K562 (cell line): Measurements from ENCODE around the gene MKNK2. TPM values are rescaled to one million over a fixed set of nuclear protein-coding genes. Genes with fewer than 3 reads are reported as not detected.
A peak's percentile ranks its signal among the peaks of the same experiment; 100 is the strongest.

Experiments used
- ATAC-seq: fragments of 200-7000 bp; cut with Tn5 transposase; 3 replicates; pipeline ENCODE4 v1.9.1; 2020; ENCODE audit warnings: moderate library complexity
- BruUV-seq: library from RNA; stranded (reverse); fragments of 400-500 nt; replicated peaks from 2 replicates; lab custom pipeline; 2021; lab: Mats Ljungman, UMichigan
- CTCF ChIA-PET: fragments of 300-600 bp; formaldehyde crosslinking; extraction: SDS; loops from one replicate; lab custom pipeline; 2021; ENCODE audit warnings: low intra/inter-chr PET ratio; lab: Yijun Ruan, JAX
- POLR2A ChIA-PET: fragments of 300-600, 350-650 bp; sonication (Branson Sonifier 250); formaldehyde crosslinking; extraction: SDS; loops from one replicate; lab custom pipeline; 2021; ENCODE audit warnings: antibody characterized with exemption, inconsistent platforms; lab: Yijun Ruan, JAX
- DNase-seq, 4 experiments: peaks; one replicate each; pipeline versions ENCODE4 v3.0.0 to v3.0.0-alpha.2; 2011 to 2018; ENCODE audit warnings: low spot score in 3 of 4, mixed read lengths in 3 of 4; ENCODE audit errors: extremely low read depth in 1 of 4
- FAIRE-seq: peaks from 2 replicates; lab custom pipeline; 2011; peaks lifted over from hg19 to GRCh38; lab: Jason Lieb, UNC
- H2AFZ ChIP-seq: 2 replicates; pipeline ENCODE4 v1.6.0; 2011; ENCODE audit warnings: low read depth, low read length, control low read depth, inconsistent platforms
- H3K27ac ChIP-seq: fragments of 200-600 bp; 3 replicates; pipeline ENCODE4 v1.8.0; 2011; ENCODE audit warnings: low read depth, mild to moderate bottlenecking, control low read depth, inconsistent platforms, low read length, moderate library complexity, mixed read lengths; ENCODE audit errors: extremely low read depth
- H3K27me3 ChIP-seq, 2 experiments: fragments of 300-600 bp in 1 of 2; 2 replicates in 1 of 2; 3 replicates in 1 of 2; pipeline versions ENCODE4 v1.6.0 to v1.8.0; 2011; ENCODE audit warnings: inconsistent platforms in 2 of 2, low read length in 2 of 2, mild to moderate bottlenecking in 1 of 2, mixed read lengths in 1 of 2, moderate library complexity in 1 of 2; ENCODE audit not compliant: control insufficient read depth in 2 of 2, insufficient read depth in 2 of 2
- H3K36me3 ChIP-seq: fragments of 300-600 bp; 3 replicates; pipeline ENCODE4 v1.8.0; 2011; ENCODE audit warnings: mild to moderate bottlenecking, low read length, inconsistent platforms; ENCODE audit not compliant: control insufficient read depth, insufficient read depth
- H3K4me1 ChIP-seq, 2 experiments: fragments of 200-600 bp in 1 of 2; replicated peaks in 1 of 2; 2 replicates in 1 of 2; 3 replicates in 1 of 2; pipeline versions ENCODE4 v1.5.1 to v1.8.0; 2011; ENCODE audit warnings: inconsistent platforms in 2 of 2, low read length in 2 of 2, mild to moderate bottlenecking in 1 of 2, mixed read lengths in 1 of 2, moderate library complexity in 1 of 2; ENCODE audit not compliant: control insufficient read depth in 2 of 2, insufficient read depth in 2 of 2
- H3K4me2 ChIP-seq: 2 replicates; pipeline ENCODE4 v1.6.1; 2011; ENCODE audit warnings: low read length, control low read depth, inconsistent platforms, mixed read lengths; ENCODE audit not compliant: insufficient read depth
- H3K4me3 ChIP-seq: fragments of 200-600 bp; sonication (generic), shearing (Covaris generic); 2 replicates; pipeline ENCODE4 v1.5.1; 2016; ENCODE audit warnings: control low read depth, inconsistent platforms
- H3K79me2 ChIP-seq: fragments of 200-600 bp; 3 replicates; pipeline ENCODE4 v1.8.0; 2011; ENCODE audit warnings: low read length, inconsistent platforms; ENCODE audit not compliant: control insufficient read depth, insufficient read depth
- H3K9ac ChIP-seq, 2 experiments: 2 replicates each; pipeline versions ENCODE4 v1.6.0 to v1.6.1; 2011; ENCODE audit warnings: low read depth in 2 of 2, low read length in 2 of 2, control low read depth in 1 of 2, inconsistent platforms in 1 of 2, mild to moderate bottlenecking in 1 of 2, mixed read lengths in 1 of 2; ENCODE audit not compliant: insufficient read depth in 1 of 2
- H3K9me1 ChIP-seq: one replicate; pipeline ENCODE4 v1.6.0; 2011; ENCODE audit warnings: inconsistent platforms, mild to moderate bottlenecking, low read length, moderate library complexity; ENCODE audit not compliant: control insufficient read depth, insufficient read depth
- H3K9me3 ChIP-seq: replicated peaks from 2 replicates; pipeline ENCODE4 v1.5.1; 2011; ENCODE audit warnings: low read depth, low read length, inconsistent platforms; ENCODE audit not compliant: control insufficient read depth, insufficient read depth
- H4K20me1 ChIP-seq: replicated peaks from 2 replicates; pipeline ENCODE4 v1.6.1; 2011; ENCODE audit warnings: low read length, inconsistent platforms, mixed read lengths; ENCODE audit not compliant: control insufficient read depth, insufficient read depth
- ATF4 ChIP-seq: fragments of 450-650 bp; formaldehyde crosslinking; IDR thresholded peaks from 2 replicates; pipeline ENCODE4 v1.4.0; 2022; ENCODE audit warnings: mild to moderate bottlenecking, moderate library complexity
- EHMT2 ChIP-seq: fragments of 450-650 bp; IDR thresholded peaks from 2 replicates; pipeline ENCODE4 v1.6.1; 2018; ENCODE audit warnings: antibody characterized with exemption
- HNRNPL ChIP-seq: fragments of 200-400 bp; formaldehyde crosslinking; IDR thresholded peaks from 2 replicates; pipeline ENCODE4 v1.6.1; 2017; ENCODE audit warnings: low read depth, mild to moderate bottlenecking, low read length
- POLR2G ChIP-seq: fragments of 200-400 bp; formaldehyde crosslinking; IDR thresholded peaks from 2 replicates; pipeline ENCODE4 v1.6.1; 2017; ENCODE audit warnings: low read depth, mild to moderate bottlenecking, antibody characterized with exemption, low read length, moderate library complexity
- ZFP1 ChIP-seq: fragments of 450-650 bp; formaldehyde crosslinking; IDR thresholded peaks from 2 replicates; pipeline ENCODE4 v1.4.0; 2020; ENCODE audit warnings: mild to moderate bottlenecking, mixed read lengths
- ZNF311 ChIP-seq: fragments of 250-450 bp; sonication (Bioruptor Pico); IDR thresholded peaks from 2 replicates; pipeline ENCODE4 v1.4.0; 2020; ENCODE audit warnings: mild to moderate bottlenecking, moderate library complexity
- WGBS: fragments of 100-300 bp; shearing (Covaris generic); methylation state at CpG from one replicate; pipeline ENCODE4 v1.1.6; 2016; ENCODE audit warnings: low coverage, mixed read lengths; ENCODE audit not compliant: insufficient coverage; ENCODE audit errors: missing lambda C conversion rate; 5-methylcytosine and 5-hydroxymethylcytosine counted together
- in situ Hi-C: fragments of 300-500 bp; cut with MboI; formaldehyde crosslinking; loops from 4 replicates; pipeline ENCODE4 v1.15.0; 2018; ENCODE audit warnings: inconsistent platforms, mixed read lengths
- intact Hi-C: fragments of 100-400 bp; cut with micrococcal nuclease; formaldehyde crosslinking; loops from 2 replicates; pipeline ENCODE4 v1.14.2; 2022
- polyA plus RNA-seq, 8 experiments: library from polyadenylated mRNA; depleted of rRNA in 4 of 8; stranded (reverse) in 5 of 8; unstranded in 3 of 8; fragments of >200 nt; fragmentation: Nextera tagmentation in 2 of 8; fragmentation: Illumina TruSeq in 1 of 8; extraction: Ambion mirVana in 2 of 8; extraction: Trizol in 1 of 8; gene quantifications; 2 replicates each; pipeline versions ENCODE4 v1.2.1 to v1.2.3, GENCODE V29; 2011 to 2014; ENCODE audit warnings: inconsistent platforms in 1 of 8, missing spikeins in 1 of 8
- total RNA-seq, 7 experiments: library from RNA; depleted of rRNA in 6 of 7; stranded (reverse); fragments of >200 nt in 6 of 7; fragmentation: Illumina TruSeq in 2 of 7; extraction: Trizol in 2 of 7; gene quantifications; 2 replicates each; pipeline versions ENCODE4 v1.2.1 to v1.2.3, GENCODE V29; 2011 to 2021; ENCODE audit warnings: low replicate concordance in 1 of 7
- TF ChIP-seq, protein P1 (sequence below): fragments of 450-650 bp; IDR thresholded peaks from 2 replicates; pipeline ENCODE4 v1.6.1; 2016

Gene MKNK2
- total and polyA plus RNA-seq, 9 of the 15 experiments (the other 6 are each of a cell fraction or from before 2014, with no cell fraction given) = 5.1 to 191 (median 51.9) TPM

DNA sequence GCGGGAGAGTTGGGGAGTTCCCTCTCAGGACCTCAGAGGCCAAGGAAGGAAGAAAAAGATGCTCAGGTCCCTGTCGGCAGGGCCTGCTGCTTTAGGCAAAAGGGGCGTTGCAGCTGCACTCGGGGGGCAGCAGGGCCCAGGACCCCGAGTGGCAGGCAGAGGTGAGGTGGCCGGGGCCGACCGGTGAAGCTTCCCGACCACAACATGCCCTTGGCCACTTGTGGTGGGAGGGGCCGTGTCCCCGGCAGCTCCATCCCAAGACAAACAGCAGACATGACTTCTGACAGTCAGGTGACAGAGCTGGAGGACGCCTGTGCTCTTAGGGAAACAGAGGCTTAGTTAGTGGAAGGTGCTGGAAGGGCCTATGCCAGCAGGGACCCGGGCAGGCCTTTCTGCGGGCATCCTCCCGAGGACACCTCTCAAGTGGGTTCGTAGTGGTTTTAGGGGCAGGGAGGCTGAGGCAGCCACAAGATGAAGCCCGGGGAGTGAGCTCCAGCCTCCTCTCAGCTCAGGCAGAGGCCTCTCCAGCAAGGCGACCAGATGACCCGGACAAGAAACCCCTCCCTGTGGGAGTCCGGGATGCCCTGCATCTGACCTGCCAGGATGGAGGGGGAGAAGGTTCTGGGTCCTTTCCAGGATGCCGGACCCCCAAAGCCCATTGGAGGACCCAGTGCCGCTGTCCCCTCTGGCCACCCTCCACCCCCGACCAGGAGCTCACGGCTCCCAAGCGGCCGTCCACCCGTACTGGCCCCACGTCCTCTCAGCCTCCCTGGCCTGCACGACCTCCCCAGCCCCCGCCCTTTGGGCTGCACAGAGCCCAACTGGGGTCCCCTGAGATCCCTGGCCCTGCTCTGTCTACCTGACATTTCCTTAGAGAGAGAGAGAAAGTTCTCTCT is 59.8 kb downstream of the MKNK2 start:
- 71% methylated on average over 20 of the region's 30 CpGs for WGBS
- H3K27ac ChIP-seq = no peak overlapping the region
- in situ Hi-C loops (no loop called here), intact Hi-C loops (no loop called here)
- H3K9ac ChIP-seq = no peak overlapping the region
- no peaks in the 10 kb centered on the region for H3K9me1 ChIP-seq
- ATAC-seq (no peak), DNase-seq (no peak), FAIRE-seq (no peak)
- no peak overlapping the region for H3K4me2 ChIP-seq
- H3K36me3 ChIP-seq = peaks cover 11% of the 10 kb centered on the region; the same call in 1 of the 3 replicates
- no peak overlapping the region for H3K4me3 ChIP-seq
- H3K79me2 ChIP-seq = no peaks in the 10 kb centered on the region
- no peaks in the 10 kb centered on the region; the same call in 1 of the 2 replicates for H4K20me1 ChIP-seq
- H2AFZ ChIP-seq = no peak overlapping the region
- no peaks in the 10 kb centered on the region for H3K9me3 ChIP-seq
- BruUV-seq = no TSS peak
- POLR2A ChIA-PET = interaction anchor here (0.7 to 1.1 kb wide), 5 partner anchors 15 to 337 kb away, joined by 3 to 4 read pairs (median 3); no protein-coding TSS in a partner anchor
- H3K27me3 ChIP-seq = no peaks in the 10 kb centered on the region
- TF ChIP-seq EHMT2 = no peak
- TF ChIP-seq, protein P1, sequence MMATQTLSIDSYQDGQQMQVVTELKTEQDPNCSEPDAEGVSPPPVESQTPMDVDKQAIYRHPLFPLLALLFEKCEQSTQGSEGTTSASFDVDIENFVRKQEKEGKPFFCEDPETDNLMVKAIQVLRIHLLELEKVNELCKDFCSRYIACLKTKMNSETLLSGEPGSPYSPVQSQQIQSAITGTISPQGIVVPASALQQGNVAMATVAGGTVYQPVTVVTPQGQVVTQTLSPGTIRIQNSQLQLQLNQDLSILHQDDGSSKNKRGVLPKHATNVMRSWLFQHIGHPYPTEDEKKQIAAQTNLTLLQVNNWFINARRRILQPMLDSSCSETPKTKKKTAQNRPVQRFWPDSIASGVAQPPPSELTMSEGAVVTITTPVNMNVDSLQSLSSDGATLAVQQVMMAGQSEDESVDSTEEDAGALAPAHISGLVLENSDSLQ = no peak
- TF ChIP-seq ATF4 = no peak
- TF ChIP-seq HNRNPL = no peak
- no peak for TF ChIP-seq ZNF311 (CRISPR knock-in tag)
- peak; percentile 60; the same call in 1 of the 2 replicates for TF ChIP-seq POLR2G
- no peak for TF ChIP-seq ZFP1 (CRISPR knock-in tag)
- peaks cover 0 to 45% of the 10 kb centered on the region in 2 experiments; a peak in 3 of 5 replicates for H3K4me1 ChIP-seq
- CTCF ChIA-PET = interaction anchor here (1.1 kb wide), 1 partner anchor 62 kb away, joined by 3 read pairs; no protein-coding TSS in a partner anchor
